Measurements from ENCODE around the gene MYBPC2. TPM values are rescaled to one million over a fixed set of nuclear protein-coding genes. Genes with fewer than 3 reads are reported as not detected.
A peak's percentile ranks its signal among the peaks of the same experiment; 100 is the strongest.

The MYBPC2 gene
- total RNA-seq, 1 donor from 2014 or later = not detected

DNA sequence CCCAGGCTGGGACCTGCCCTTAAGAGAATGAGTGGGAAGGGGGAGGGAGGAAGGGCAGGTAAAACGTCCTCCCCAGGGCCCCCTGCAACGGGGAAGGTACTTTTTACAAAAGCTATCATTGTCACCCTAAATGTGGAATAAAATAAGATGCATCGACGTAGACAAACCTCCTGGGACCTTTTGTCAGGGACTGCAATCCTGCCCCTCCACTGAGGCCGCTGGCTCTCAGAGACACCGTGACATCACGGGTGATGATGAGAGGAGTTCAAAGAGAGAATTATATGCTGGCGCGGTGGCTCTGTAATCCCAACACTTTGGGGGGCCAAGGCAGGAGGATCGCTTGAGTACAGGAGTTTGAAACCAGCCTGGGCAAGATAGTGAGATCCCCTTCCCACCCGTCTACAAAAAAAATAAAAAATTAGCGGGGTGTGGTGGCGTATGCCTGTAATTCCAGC lies 1.8 kb upstream of the MYBPC2 start:
- intact Hi-C loops (cut with DNase I) = no loop called here
- no peak for TF ChIP-seq CTCF (IDR thresholded peaks at IDR 0.05)
- no peak for TF ChIP-seq POLR2A (IDR thresholded peaks at IDR 0.05)
- no peak for TF ChIP-seq POLR2AphosphoS5 (IDR thresholded peaks at IDR 0.05; ENCODE audit: insufficient read depth in 1 of 2, low read depth in 1 of 2)
- Histone ChIP-seq H3K27ac (no peak overlapping the region), H3K4me3 (peak overlapping the region in 1 of 2 donors; percentile 47), H3K27me3 (no peaks in the 10 kb centered on the region), H3K4me1 (peaks cover 11% of the 10 kb centered on the region), H3K36me3 (no peaks in the 10 kb centered on the region), H3K9me3 (no peaks in the 10 kb centered on the region)
- no peak for DNase-seq (ENCODE audit: extremely low spot score in 2 of 2)

- Histone ChIP-seq H3K27me3 (no peaks in the 10 kb centered on the region), H3K4me3 (peak overlapping the region; percentile 46 to 47), H3K4me1 (peaks cover 11% of the 10 kb centered on the region), H3K36me3 (no peaks in the 10 kb centered on the region), H3K27ac (peak overlapping the region; percentile 27), H3K9me3 (no peaks in the 10 kb centered on the region)
- TF ChIP-seq CTCF (IDR thresholded peaks at IDR 0.05) (no peak), POLR2A (IDR thresholded peaks at IDR 0.05) (no peak), POLR2AphosphoS5 (IDR thresholded peaks at IDR 0.05; ENCODE audit: insufficient read depth in 1 of 2, low read depth in 1 of 2) (peak in 1 of 2 donors; percentile 44)
- intact Hi-C loops (cut with DNase I) = no loop called here
- no peak for DNase-seq (ENCODE audit: extremely low spot score in 2 of 2)
Observed at GRCh38 chr19:50431343-50432220, 1.1 kb upstream of the MYBPC2 start.

DNA sequence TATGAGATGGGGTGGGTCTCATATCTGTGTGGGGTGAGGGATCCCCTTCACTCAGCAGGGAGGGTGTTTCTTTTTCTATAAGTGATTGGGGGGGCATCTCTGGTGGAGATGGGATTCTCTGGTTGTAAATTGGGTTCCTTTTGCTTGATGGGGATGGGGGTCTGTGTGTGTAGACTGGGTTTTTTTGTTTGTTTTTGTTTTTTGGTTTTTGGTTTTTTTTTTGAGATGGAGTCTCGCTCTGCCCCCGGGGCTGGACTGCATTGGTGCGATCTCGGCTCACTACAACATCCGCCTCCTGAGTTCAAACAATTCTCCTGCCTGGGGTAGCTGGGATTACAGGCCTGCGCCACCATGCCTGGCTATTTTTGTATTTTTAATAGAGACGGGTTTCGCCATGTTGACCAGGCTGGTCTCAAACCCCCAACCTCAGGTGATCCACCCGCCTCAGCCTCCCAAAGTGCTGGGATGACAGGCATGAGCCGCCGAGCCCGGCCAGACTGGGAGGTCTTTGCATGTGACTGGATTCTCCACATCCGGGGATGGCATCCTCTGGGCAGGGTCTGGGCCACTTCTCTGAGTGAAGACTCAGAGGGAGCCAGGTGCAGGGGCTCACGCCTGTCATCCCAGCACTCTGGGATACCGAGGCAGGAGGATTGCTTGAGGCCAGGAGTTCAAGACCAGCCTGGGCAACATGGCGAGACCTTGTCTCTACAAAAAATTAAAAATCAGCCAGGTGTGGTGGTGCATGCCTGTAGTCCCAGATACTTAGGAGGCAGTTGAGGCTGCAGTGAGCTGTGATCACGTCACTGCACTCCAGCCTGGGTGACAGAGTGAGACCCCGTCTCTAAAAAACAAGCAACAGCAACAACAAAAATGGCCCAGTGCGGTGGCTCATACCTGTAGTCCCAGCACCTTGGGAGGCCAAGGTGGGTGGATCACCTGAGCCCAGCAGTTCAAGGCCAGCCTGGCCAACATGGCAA lies 799 bp downstream of the MYBPC2 start:
- intact Hi-C loops (cut with DNase I) = no loop called here

GRCh38 chr19:50434525-50434924 lies 1.8 kb downstream of the MYBPC2 start:
- Histone ChIP-seq H3K4me1 (peaks cover 11% of the 10 kb centered on the region), H3K9me3 (no peaks in the 10 kb centered on the region), H3K36me3 (no peaks in the 10 kb centered on the region), H3K4me3 (no peak overlapping the region), H3K27ac (no peak overlapping the region), H3K27me3 (no peaks in the 10 kb centered on the region)
- DNase-seq (ENCODE audit: extremely low spot score in 2 of 2) = no peak
- TF ChIP-seq CTCF (IDR thresholded peaks at IDR 0.05) (no peak), POLR2A (IDR thresholded peaks at IDR 0.05) (no peak), POLR2AphosphoS5 (IDR thresholded peaks at IDR 0.05; ENCODE audit: insufficient read depth in 1 of 2, low read depth in 1 of 2) (no peak)
- intact Hi-C loops (cut with DNase I) = no loop called here

More for the DNA sequence above, 799 bp downstream of the MYBPC2 start:
- no peaks in the 10 kb centered on the region for H3K9me3 ChIP-seq
- H3K4me1 ChIP-seq = peaks cover 11% of the 10 kb centered on the region
- no peak overlapping the region for H3K4me3 ChIP-seq
- no peaks in the 10 kb centered on the region for H3K36me3 ChIP-seq
- TF ChIP-seq CTCF (IDR thresholded peaks at IDR 0.05) = no peak
- no peak for TF ChIP-seq POLR2A (IDR thresholded peaks at IDR 0.05)
- TF ChIP-seq POLR2AphosphoS5 (IDR thresholded peaks at IDR 0.05; ENCODE audit: insufficient read depth in 1 of 2, low read depth in 1 of 2) = no peak
- no peaks in the 10 kb centered on the region for H3K27me3 ChIP-seq
- H3K27ac ChIP-seq = no peak overlapping the region
- DNase-seq (ENCODE audit: extremely low spot score in 2 of 2) = no peak

All from vagina (tissue), 2 donors.